Diencephalon (tissue), 1 donor: ENCODE measurements around the gene TANGO6. TPM values are rescaled to one million over a fixed set of nuclear protein-coding genes. Genes with fewer than 3 reads are reported as not detected.

Experiments used
- small RNA-seq: library from RNA; depleted of rRNA; stranded (forward); fragments of <200 nt; gene quantifications from one replicate; pipeline ENCODE3, GENCODE V24; 2014
- total RNA-seq: library from RNA; depleted of rRNA; stranded (reverse); fragments of >200 nt; gene quantifications from one replicate; pipeline ENCODE4 v1.2.3, GENCODE V29; 2014

The TANGO6 gene
- 40.4 TPM for total RNA-seq

GRCh38 chr16:68843482-68844210 lies at the start of gene TANGO6:
TANGO6 (plus strand) TSS chr16:68843531; CDS start chr16:68843618, 87 bp downstream.

GRCh38 chr16:69105501-69106361 lies 262.4 kb downstream of the TANGO6 start, which contains the start of gene HAS3:
HAS3 (plus strand) TSS chr16:69105653; CDS start chr16:69109396, 3,743 bp downstream.

GRCh38 chr16:69132424-69133252 lies 289.3 kb downstream of the TANGO6 start, which contains the start of the genes CHTF8 and UTP4:
CHTF8 (minus strand) TSS chr16:69132588; CDS start chr16:69121458, 11,130 bp downstream.
UTP4 (plus strand) TSS chr16:69132649; CDS start chr16:69133460, 811 bp downstream.

Small RNA genes within 50 kb of the gene (small RNA-seq; reads per million reads assigned to genes)
- not detected for gene RF00019
- not detected for gene RF00066
- not detected for gene RNU6-898P

Other genes with a start within 250 kb of the TANGO6 start
- gene CDH3, start 198.2 kb upstream of the TANGO6 start, total RNA-seq = 6.5 TPM
- gene CDH1, start 106.2 kb upstream of the TANGO6 start, total RNA-seq = 4.2 TPM